Activated CD8-positive, alpha-beta memory T cell treated with anti-CD3 and anti-CD28 coated beads for 24 hours (primary cell): Measurements from ENCODE around the gene SHC2.
"Not testable (repeated sequence)": the region's sequence is repeated elsewhere in the genome, so short reads cannot be mapped to it uniquely, and the experiment has no call there.

Experiments
- DNase-seq: peaks from one replicate; pipeline ENCODE4 v3.0.0-alpha.2; 2020

The SHC2 gene

GRCh38 chr19:444677-445210 lies 16.1 kb downstream of the SHC2 start:
- no peak for DNase-seq

- DNase-seq, result no peak
Observed at GRCh38 chr19:443005-443404, 17.8 kb downstream of the SHC2 start.

- no peak for DNase-seq
Observed at GRCh38 chr19:442085-442484, 18.7 kb downstream of the SHC2 start.

- no peak for DNase-seq
Observed at GRCh38 chr19:441213-441836, 19.5 kb downstream of the SHC2 start.

GRCh38 chr19:440391-441212 lies 20.2 kb downstream of the SHC2 start:
- DNase-seq, result no peak

GRCh38 chr19:439167-439900 lies 21.5 kb downstream of the SHC2 start:
- no peak for DNase-seq

- DNase-seq, result no peak
Observed at GRCh38 chr19:438416-438958, 22.3 kb downstream of the SHC2 start.

GRCh38 chr19:437041-437440 lies 23.8 kb downstream of the SHC2 start:
- DNase-seq, result no peak

- DNase-seq, result no peak
Observed at GRCh38 chr19:436413-436950, 24.4 kb downstream of the SHC2 start.

- DNase-seq, result no peak
Observed at GRCh38 chr19:435707-436412, 25.0 kb downstream of the SHC2 start.

- DNase-seq, result no peak
Observed at GRCh38 chr19:435056-435706, 25.7 kb downstream of the SHC2 start.

- DNase-seq, result no peak
Observed at GRCh38 chr19:434152-434960, 26.5 kb downstream of the SHC2 start.

GRCh38 chr19:430701-431100 lies 30.1 kb downstream of the SHC2 start:
- DNase-seq, result no peak

GRCh38 chr19:428149-428548 lies 32.7 kb downstream of the SHC2 start:
- no peak for DNase-seq

- DNase-seq, result not testable (repeated sequence)
Observed at GRCh38 chr19:427675-428074, 33.2 kb downstream of the SHC2 start.

- DNase-seq, result no peak
Observed at GRCh38 chr19:426725-427445, 33.9 kb downstream of the SHC2 start.

GRCh38 chr19:425056-425455 lies 35.8 kb downstream of the SHC2 start:
- no peak for DNase-seq

- DNase-seq, result no peak
Observed at GRCh38 chr19:424546-424945, 36.3 kb downstream of the SHC2 start.

GRCh38 chr19:423691-424466 lies 37.0 kb downstream of the SHC2 start:
- DNase-seq, result no peak

- DNase-seq, result not testable (repeated sequence)
Observed at GRCh38 chr19:422917-423226, 38.0 kb downstream of the SHC2 start.
